GM23338 (cell line): ENCODE measurements around the gene HTR6. TPM values are rescaled to one million over a fixed set of nuclear protein-coding genes. Genes with fewer than 3 reads are reported as not detected.
A peak's percentile ranks its signal among the peaks of the same experiment; 100 is the strongest.

Experiments used
- ATAC-seq: fragments of 200-7000 bp; cut with Tn5 transposase; 3 replicates; pipeline ENCODE4 v1.9.1; 2020
- DNase-seq: peaks from one replicate; pipeline ENCODE4 v3.0.0-alpha.2; 2015; ENCODE audit warnings: low spot score
- H2AFZ ChIP-seq: fragments of 200-600 bp; sonication (generic); 2 replicates; pipeline ENCODE4 v1.8.0; 2016; ENCODE audit warnings: antibody characterized with exemption, mild to moderate bottlenecking, moderate library complexity
- H3F3A ChIP-seq: fragments of 200-600 bp; sonication (generic); replicated peaks from 2 replicates; pipeline ENCODE4 v1.8.0; 2017; ENCODE audit warnings: antibody characterized with exemption, mixed run types, low read depth
- H3K27ac ChIP-seq: fragments of 200-600 bp; sonication (generic); 2 replicates; pipeline ENCODE4 v1.6.1; 2016; ENCODE audit warnings: low read depth
- H3K27me3 ChIP-seq: fragments of 200-600 bp; sonication (generic); 2 replicates; pipeline ENCODE4 v1.8.0; 2016; ENCODE audit warnings: mild to moderate bottlenecking, mixed run types, moderate library complexity; ENCODE audit not compliant: insufficient read depth
- H3K36me3 ChIP-seq: fragments of 200-600 bp; sonication (generic); 2 replicates; pipeline ENCODE4 v1.8.0; 2016; ENCODE audit warnings: mild to moderate bottlenecking; ENCODE audit not compliant: insufficient read depth
- H3K4me1 ChIP-seq: fragments of 200-600 bp; sonication (generic); 2 replicates; pipeline ENCODE4 v1.8.0; 2016; ENCODE audit warnings: mild to moderate bottlenecking, moderate library complexity; ENCODE audit not compliant: insufficient read depth
- H3K4me2 ChIP-seq: fragments of 200-600 bp; sonication (generic); 2 replicates; pipeline ENCODE4 v1.7.1; 2017; ENCODE audit warnings: mixed run types
- H3K4me3 ChIP-seq: fragments of 200-600 bp; sonication (generic); 2 replicates; pipeline ENCODE4 v1.6.1; 2016; ENCODE audit warnings: mixed run types
- H3K79me2 ChIP-seq: fragments of 200-600 bp; sonication (generic); replicated peaks from 2 replicates; pipeline ENCODE4 v1.8.0; 2017; ENCODE audit warnings: mild to moderate bottlenecking; ENCODE audit not compliant: insufficient read depth
- H3K9me2 ChIP-seq: fragments of 200-600 bp; sonication (generic); 2 replicates; pipeline ENCODE4 v1.8.0; 2017; ENCODE audit not compliant: insufficient read depth
- H4K20me1 ChIP-seq: fragments of 200-600 bp; sonication (generic); replicated peaks from 2 replicates; pipeline ENCODE4 v1.8.0; 2017; ENCODE audit warnings: mild to moderate bottlenecking; ENCODE audit not compliant: insufficient read depth
- H3K27ac Mint-ChIP-seq: 2 replicates; pipeline ENCODE4 v1.8.0; 2020; ENCODE audit warnings: inconsistent platforms, mild to moderate bottlenecking, moderate library complexity, mixed read lengths
- H3K27me3 Mint-ChIP-seq: 3 replicates; pipeline ENCODE4 v1.8.0; 2022; ENCODE audit warnings: low read depth, mild to moderate bottlenecking, moderate library complexity, mixed read lengths, inconsistent platforms; ENCODE audit not compliant: insufficient read depth, poor library complexity
- H3K36me3 Mint-ChIP-seq: 3 replicates; pipeline ENCODE4 v1.8.0; 2021; ENCODE audit warnings: low read depth, mild to moderate bottlenecking, inconsistent platforms, moderate library complexity, mixed read lengths
- H3K4me1 Mint-ChIP-seq: 3 replicates; pipeline ENCODE4 v1.8.0; 2020; ENCODE audit warnings: mild to moderate bottlenecking, inconsistent platforms, mixed read lengths
- H3K4me3 Mint-ChIP-seq: 3 replicates; pipeline ENCODE4 v1.8.0; 2021; ENCODE audit warnings: moderate library complexity, mild to moderate bottlenecking, inconsistent platforms, mixed read lengths
- H3K9me3 Mint-ChIP-seq: 3 replicates; pipeline ENCODE4 v1.8.0; 2020; ENCODE audit warnings: moderate library complexity, mild to moderate bottlenecking, inconsistent platforms, mixed read lengths
- CREB1 ChIP-seq: fragments of 250-450 bp; sonication (Bioruptor Pico); IDR thresholded peaks from 2 replicates; pipeline ENCODE4 v1.5.0; 2020; ENCODE audit warnings: low read depth, mild to moderate bottlenecking, moderate library complexity
- EZH2 ChIP-seq: fragments of 200-600 bp; sonication (generic); IDR thresholded peaks from one replicate; pipeline ENCODE4 v1.8.0; 2017; ENCODE audit warnings: antibody characterized with exemption, mild to moderate bottlenecking, low read depth; ENCODE audit not compliant: unreplicated experiment
- EZH2phosphoT487 ChIP-seq: fragments of 200-600 bp; sonication (generic); IDR thresholded peaks from one replicate; pipeline ENCODE4 v1.8.1; 2018; ENCODE audit warnings: antibody characterized with exemption; ENCODE audit not compliant: unreplicated experiment
- JUNB ChIP-seq: IDR thresholded peaks from one replicate; pipeline ENCODE4 v1.6.1; 2016; ENCODE audit warnings: antibody characterized with exemption; ENCODE audit not compliant: unreplicated experiment
- NANOG ChIP-seq: IDR thresholded peaks from 2 replicates; pipeline ENCODE4 v1.6.1; 2016; ENCODE audit warnings: antibody characterized with exemption, borderline replicate concordance
- POLR2AphosphoS5 ChIP-seq: IDR thresholded peaks from 2 replicates; pipeline ENCODE4 v1.6.1; 2016; ENCODE audit warnings: antibody characterized with exemption, low read depth
- ZNF331 ChIP-seq: fragments of 250-450 bp; sonication (Bioruptor Pico); IDR thresholded peaks from 2 replicates; pipeline ENCODE4 v1.5.0; 2020; ENCODE audit warnings: low read depth, mild to moderate bottlenecking, moderate library complexity
- long read RNA-seq: library from polyadenylated mRNA; unstranded; transcript quantifications from one replicate; pipeline ENCODE4 v2.0.0, GENCODE V29; 2020; ENCODE audit not compliant: unreplicated experiment
- polyA plus RNA-seq: library from polyadenylated mRNA; unstranded; fragments of >200 nt; fragmentation: Nextera tagmentation; extraction: Ambion mirVana; gene quantifications from 2 replicates; pipeline ENCODE4 v1.2.1, GENCODE V29; 2016
- total RNA-seq: library from RNA; depleted of rRNA; stranded (reverse); fragments of >200 nt; shearing (Covaris generic); gene quantifications from 2 replicates; pipeline ENCODE4 v1.2.3, GENCODE V29; 2014; rRNA removed
- TF ChIP-seq, protein P1 (sequence below): IDR thresholded peaks from 2 replicates; pipeline ENCODE4 v1.6.1; 2016; ENCODE audit warnings: antibody characterized with exemption
- TF ChIP-seq, protein P2 (sequence below): fragments of 250-450 bp; sonication (Bioruptor Pico); IDR thresholded peaks from 2 replicates; pipeline ENCODE4 v1.5.0; 2020; ENCODE audit warnings: mild to moderate bottlenecking, moderate library complexity
- TF ChIP-seq, protein P3 (sequence below): IDR thresholded peaks from one replicate; pipeline ENCODE4 v1.6.1; 2018; ENCODE audit warnings: antibody characterized with exemption; ENCODE audit not compliant: unreplicated experiment

Gene HTR6
- total RNA-seq: 0.66 and 0.82 TPM in 2 replicates
- 0.14 and 0.26 TPM in 2 replicates for polyA plus RNA-seq
- long read RNA-seq: 0 reads

DNA sequence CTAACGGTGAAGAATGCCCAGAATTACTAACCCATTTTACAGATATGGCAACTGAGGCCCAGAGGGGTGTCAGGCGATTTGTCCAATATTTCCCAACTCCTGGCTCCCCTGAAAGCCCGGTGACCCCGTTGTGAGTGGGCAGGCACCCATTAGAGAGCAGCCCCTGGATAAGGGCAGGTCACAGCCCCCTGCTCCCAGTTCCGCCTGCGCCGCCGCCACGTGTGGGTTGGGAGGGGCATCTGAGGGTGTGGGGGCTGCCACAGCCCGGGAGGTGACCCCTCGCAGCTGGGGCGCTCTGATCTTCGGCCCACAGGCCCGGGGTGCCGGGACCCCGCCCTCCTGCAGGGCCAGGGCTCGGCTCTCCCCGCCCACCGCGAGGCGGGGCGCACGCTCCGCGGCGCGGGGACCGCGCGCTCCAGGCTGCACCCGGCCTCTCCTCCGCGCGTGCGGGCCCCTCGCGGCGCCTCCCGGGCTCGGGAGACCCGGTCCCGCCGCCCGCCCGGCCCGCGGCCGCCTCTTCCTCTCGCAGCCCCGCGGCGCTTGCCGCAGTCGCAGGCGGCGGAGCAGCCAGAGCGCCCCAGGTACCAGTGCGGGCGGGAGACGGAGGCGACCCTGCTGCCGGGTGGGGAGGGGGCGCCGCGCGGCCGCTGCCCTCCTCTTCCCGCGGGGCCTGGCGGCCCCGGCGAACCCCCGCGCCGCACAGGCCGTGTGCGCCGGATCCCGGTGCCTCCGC lies at the start of gene HTR6:
TSS of gene HTR6 (plus strand) at position 423 of the 733 bp plus-strand sequence. CDS start 879 bp downstream, outside the sequence.
- TF ChIP-seq ZNF331 (CRISPR knock-in tag) (no peak), EZH2 (peak; percentile 36)
- peak within 1 kb of the TSS; percentile 96 for H2AFZ ChIP-seq
- H3K27me3 Mint-ChIP-seq: peaks cover 51% of the 10 kb centered on the region
- H3K36me3 Mint-ChIP-seq: peaks cover 5% of the 10 kb centered on the region; the same call in 1 of the 3 replicates
- H3K4me3 ChIP-seq: peak within 1 kb of the TSS; percentile 63
- ATAC-seq: peak; percentile 11; the same call in 2 of the 3 replicates
- DNase-seq: no peak
- no peaks in the 10 kb centered on the region for H4K20me1 ChIP-seq
- H3K27ac Mint-ChIP-seq: no peak within 1 kb of the TSS
- H3K4me1 Mint-ChIP-seq: peaks cover 3% of the 10 kb centered on the region; the same call in 2 of the 3 replicates
- 0 out of 2 replicates have a peak, but pooled peaks cover 6% of the 10 kb centered on the region for H3F3A ChIP-seq
- no peaks in the 10 kb centered on the region for H3K9me2 ChIP-seq
- no peak within 1 kb of the TSS for H3K27ac ChIP-seq
- peak within 1 kb of the TSS; percentile 74 for H3K4me3 Mint-ChIP-seq
- no peaks in the 10 kb centered on the region for H3K36me3 ChIP-seq
- no peaks in the 10 kb centered on the region for H3K4me1 ChIP-seq
- no peaks in the 10 kb centered on the region; the same call in 2 of the 3 replicates for H3K9me3 Mint-ChIP-seq
- H3K4me2 ChIP-seq: peak within 1 kb of the TSS; percentile 83
- H3K27me3 ChIP-seq: peaks cover 56% of the 10 kb centered on the region
- H3K79me2 ChIP-seq: no peaks in the 10 kb centered on the region

DNA sequence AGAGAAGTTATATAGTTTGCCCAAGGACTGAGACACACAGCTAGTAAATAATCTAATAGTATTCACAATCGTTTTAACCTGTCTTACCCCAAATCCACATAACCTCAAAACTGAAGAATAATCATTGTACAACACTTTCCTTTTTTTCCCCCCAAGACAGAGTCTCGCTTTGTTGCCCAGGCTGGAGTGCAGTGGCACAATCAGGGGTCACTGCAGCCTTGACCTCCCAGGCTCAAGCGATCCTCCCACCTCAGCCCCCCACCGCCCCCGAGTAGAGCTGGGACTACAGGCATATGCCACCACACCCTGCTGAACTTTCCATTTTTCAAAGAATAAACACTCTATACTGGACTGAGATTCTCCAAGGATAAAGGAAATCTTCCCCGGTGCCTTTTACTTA lies 49.2 kb upstream of the HTR6 start:
- Mint-ChIP-seq H3K27me3 (no peaks in the 10 kb centered on the region), H3K4me1 (peaks cover 15% of the 10 kb centered on the region), H3K36me3 (no peaks in the 10 kb centered on the region), H3K4me3 (no peak overlapping the region), H3K9me3 (no peaks in the 10 kb centered on the region), H3K27ac (peak overlapping the region; percentile 32; the same call in 1 of the 2 replicates)
- Histone ChIP-seq H3F3A (no peaks in the 10 kb centered on the region; the same call in 1 of the 2 replicates), H3K4me3 (no peak overlapping the region), H2AFZ (no peak overlapping the region), H3K36me3 (0 out of 2 replicates have a peak, but pooled peaks cover 5% of the 10 kb centered on the region), H3K4me1 (peaks cover 7% of the 10 kb centered on the region), H3K27ac (no peak overlapping the region), H3K4me2 (no peak overlapping the region), H3K27me3 (no peaks in the 10 kb centered on the region), H3K79me2 (peaks cover 55% of the 10 kb centered on the region), H3K9me2 (no peaks in the 10 kb centered on the region), H4K20me1 (peaks cover 12% of the 10 kb centered on the region)
- no peak for DNase-seq
- no peak for ATAC-seq
- TF ChIP-seq, protein P1, sequence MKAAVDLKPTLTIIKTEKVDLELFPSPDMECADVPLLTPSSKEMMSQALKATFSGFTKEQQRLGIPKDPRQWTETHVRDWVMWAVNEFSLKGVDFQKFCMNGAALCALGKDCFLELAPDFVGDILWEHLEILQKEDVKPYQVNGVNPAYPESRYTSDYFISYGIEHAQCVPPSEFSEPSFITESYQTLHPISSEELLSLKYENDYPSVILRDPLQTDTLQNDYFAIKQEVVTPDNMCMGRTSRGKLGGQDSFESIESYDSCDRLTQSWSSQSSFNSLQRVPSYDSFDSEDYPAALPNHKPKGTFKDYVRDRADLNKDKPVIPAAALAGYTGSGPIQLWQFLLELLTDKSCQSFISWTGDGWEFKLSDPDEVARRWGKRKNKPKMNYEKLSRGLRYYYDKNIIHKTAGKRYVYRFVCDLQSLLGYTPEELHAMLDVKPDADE: no peak
- TF ChIP-seq CREB1 (no peak), EZH2phosphoT487 (no peak), JUNB (no peak), POLR2AphosphoS5 (no peak), NANOG (no peak)
- TF ChIP-seq, protein P2, sequence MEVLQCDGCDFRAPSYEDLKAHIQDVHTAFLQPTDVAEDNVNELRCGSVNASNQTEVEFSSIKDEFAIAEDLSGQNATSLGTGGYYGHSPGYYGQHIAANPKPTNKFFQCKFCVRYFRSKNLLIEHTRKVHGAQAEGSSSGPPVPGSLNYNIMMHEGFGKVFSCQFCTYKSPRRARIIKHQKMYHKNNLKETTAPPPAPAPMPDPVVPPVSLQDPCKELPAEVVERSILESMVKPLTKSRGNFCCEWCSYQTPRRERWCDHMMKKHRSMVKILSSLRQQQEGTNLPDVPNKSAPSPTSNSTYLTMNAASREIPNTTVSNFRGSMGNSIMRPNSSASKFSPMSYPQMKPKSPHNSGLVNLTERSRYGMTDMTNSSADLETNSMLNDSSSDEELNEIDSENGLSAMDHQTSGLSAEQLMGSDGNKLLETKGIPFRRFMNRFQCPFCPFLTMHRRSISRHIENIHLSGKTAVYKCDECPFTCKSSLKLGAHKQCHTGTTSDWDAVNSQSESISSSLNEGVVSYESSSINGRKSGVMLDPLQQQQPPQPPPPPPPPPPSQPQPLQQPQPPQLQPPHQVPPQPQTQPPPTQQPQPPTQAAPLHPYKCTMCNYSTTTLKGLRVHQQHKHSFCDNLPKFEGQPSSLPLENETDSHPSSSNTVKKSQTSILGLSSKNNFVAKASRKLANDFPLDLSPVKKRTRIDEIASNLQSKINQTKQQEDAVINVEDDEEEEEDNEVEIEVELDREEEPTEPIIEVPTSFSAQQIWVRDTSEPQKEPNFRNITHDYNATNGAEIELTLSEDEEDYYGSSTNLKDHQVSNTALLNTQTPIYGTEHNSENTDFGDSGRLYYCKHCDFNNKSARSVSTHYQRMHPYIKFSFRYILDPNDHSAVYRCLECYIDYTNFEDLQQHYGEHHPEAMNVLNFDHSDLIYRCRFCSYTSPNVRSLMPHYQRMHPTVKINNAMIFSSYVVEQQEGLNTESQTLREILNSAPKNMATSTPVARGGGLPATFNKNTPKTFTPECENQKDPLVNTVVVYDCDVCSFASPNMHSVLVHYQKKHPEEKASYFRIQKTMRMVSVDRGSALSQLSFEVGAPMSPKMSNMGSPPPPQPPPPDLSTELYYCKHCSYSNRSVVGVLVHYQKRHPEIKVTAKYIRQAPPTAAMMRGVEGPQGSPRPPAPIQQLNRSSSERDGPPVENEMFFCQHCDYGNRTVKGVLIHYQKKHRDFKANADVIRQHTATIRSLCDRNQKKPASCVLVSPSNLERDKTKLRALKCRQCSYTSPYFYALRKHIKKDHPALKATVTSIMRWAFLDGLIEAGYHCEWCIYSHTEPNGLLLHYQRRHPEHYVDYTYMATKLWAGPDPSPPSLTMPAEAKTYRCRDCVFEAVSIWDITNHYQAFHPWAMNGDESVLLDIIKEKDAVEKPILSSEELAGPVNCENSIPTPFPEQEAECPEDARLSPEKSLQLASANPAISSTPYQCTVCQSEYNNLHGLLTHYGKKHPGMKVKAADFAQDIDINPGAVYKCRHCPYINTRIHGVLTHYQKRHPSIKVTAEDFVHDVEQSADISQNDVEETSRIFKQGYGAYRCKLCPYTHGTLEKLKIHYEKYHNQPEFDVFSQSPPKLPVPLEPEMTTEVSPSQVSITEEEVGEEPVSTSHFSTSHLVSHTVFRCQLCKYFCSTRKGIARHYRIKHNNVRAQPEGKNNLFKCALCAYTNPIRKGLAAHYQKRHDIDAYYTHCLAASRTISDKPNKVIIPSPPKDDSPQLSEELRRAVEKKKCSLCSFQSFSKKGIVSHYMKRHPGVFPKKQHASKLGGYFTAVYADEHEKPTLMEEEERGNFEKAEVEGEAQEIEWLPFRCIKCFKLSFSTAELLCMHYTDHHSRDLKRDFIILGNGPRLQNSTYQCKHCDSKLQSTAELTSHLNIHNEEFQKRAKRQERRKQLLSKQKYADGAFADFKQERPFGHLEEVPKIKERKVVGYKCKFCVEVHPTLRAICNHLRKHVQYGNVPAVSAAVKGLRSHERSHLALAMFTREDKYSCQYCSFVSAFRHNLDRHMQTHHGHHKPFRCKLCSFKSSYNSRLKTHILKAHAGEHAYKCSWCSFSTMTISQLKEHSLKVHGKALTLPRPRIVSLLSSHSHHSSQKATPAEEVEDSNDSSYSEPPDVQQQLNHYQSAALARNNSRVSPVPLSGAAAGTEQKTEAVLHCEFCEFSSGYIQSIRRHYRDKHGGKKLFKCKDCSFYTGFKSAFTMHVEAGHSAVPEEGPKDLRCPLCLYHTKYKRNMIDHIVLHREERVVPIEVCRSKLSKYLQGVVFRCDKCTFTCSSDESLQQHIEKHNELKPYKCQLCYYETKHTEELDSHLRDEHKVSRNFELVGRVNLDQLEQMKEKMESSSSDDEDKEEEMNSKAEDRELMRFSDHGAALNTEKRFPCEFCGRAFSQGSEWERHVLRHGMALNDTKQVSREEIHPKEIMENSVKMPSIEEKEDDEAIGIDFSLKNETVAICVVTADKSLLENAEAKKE (CRISPR knock-in tag): no peak
- TF ChIP-seq, protein P3, sequence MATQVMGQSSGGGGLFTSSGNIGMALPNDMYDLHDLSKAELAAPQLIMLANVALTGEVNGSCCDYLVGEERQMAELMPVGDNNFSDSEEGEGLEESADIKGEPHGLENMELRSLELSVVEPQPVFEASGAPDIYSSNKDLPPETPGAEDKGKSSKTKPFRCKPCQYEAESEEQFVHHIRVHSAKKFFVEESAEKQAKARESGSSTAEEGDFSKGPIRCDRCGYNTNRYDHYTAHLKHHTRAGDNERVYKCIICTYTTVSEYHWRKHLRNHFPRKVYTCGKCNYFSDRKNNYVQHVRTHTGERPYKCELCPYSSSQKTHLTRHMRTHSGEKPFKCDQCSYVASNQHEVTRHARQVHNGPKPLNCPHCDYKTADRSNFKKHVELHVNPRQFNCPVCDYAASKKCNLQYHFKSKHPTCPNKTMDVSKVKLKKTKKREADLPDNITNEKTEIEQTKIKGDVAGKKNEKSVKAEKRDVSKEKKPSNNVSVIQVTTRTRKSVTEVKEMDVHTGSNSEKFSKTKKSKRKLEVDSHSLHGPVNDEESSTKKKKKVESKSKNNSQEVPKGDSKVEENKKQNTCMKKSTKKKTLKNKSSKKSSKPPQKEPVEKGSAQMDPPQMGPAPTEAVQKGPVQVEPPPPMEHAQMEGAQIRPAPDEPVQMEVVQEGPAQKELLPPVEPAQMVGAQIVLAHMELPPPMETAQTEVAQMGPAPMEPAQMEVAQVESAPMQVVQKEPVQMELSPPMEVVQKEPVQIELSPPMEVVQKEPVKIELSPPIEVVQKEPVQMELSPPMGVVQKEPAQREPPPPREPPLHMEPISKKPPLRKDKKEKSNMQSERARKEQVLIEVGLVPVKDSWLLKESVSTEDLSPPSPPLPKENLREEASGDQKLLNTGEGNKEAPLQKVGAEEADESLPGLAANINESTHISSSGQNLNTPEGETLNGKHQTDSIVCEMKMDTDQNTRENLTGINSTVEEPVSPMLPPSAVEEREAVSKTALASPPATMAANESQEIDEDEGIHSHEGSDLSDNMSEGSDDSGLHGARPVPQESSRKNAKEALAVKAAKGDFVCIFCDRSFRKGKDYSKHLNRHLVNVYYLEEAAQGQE: no peak
